C4-2B (cell line): ENCODE data around the gene CIAPIN1.

Experiments used
- CTCF ChIP-seq: fragments of 450-650 bp; conservative IDR thresholded peaks from 2 replicates; pipeline ENCODE4 v1.5.1; 2017; ENCODE audit warnings: mild to moderate bottlenecking
- ZFX ChIP-seq: fragments of 450-650 bp; IDR thresholded peaks from 2 replicates; pipeline ENCODE4 v1.6.1; 2017

- no peak for TF ChIP-seq CTCF
- no peak for TF ChIP-seq ZFX
Measured at GRCh38 chr16:57484515-57485005, 37.4 kb upstream of the CIAPIN1 start.
